Adrenal gland (tissue), 5 donors: ENCODE results near the gene PKP2.

Experiments used
- POLR2A ChIP-seq, 2 donors: fragments of 450-650 bp; IDR thresholded peaks; one replicate each; pipeline ENCODE4 v1.6.1; 2017; ENCODE audit warnings: antibody characterized with exemption in 2 of 2, mild to moderate bottlenecking in 2 of 2, moderate library complexity in 1 of 2
- TF ChIP-seq, protein P1 (sequence below), 6 experiments: fragments of 450-650 bp in 4 of 6; fragments of 200-600 bp in 2 of 6; sonication (generic) in 1 of 6; IDR thresholded peaks; 1 replicate in 5 of 6; 2 replicates in 1 of 6; pipeline versions ENCODE4 v1.5.1 to v1.8.0; 2016 to 2021; ENCODE audit warnings: antibody characterized with exemption in 6 of 6, mild to moderate bottlenecking in 2 of 6, moderate library complexity in 1 of 6
- donor health status: DM: no; HTN: no; CAD: no.

- TF ChIP-seq, protein P1, sequence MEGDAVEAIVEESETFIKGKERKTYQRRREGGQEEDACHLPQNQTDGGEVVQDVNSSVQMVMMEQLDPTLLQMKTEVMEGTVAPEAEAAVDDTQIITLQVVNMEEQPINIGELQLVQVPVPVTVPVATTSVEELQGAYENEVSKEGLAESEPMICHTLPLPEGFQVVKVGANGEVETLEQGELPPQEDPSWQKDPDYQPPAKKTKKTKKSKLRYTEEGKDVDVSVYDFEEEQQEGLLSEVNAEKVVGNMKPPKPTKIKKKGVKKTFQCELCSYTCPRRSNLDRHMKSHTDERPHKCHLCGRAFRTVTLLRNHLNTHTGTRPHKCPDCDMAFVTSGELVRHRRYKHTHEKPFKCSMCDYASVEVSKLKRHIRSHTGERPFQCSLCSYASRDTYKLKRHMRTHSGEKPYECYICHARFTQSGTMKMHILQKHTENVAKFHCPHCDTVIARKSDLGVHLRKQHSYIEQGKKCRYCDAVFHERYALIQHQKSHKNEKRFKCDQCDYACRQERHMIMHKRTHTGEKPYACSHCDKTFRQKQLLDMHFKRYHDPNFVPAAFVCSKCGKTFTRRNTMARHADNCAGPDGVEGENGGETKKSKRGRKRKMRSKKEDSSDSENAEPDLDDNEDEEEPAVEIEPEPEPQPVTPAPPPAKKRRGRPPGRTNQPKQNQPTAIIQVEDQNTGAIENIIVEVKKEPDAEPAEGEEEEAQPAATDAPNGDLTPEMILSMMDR (IDR thresholded peaks at IDR 0.05): no peak
- TF ChIP-seq POLR2A (IDR thresholded peaks at IDR 0.05): no peak
Measured at GRCh38 chr12:32822344-32822743, 74.2 kb downstream of the PKP2 start.
